K562 (cell line): ENCODE measurements around the gene BTBD2. TPM values are rescaled to one million over a fixed set of nuclear protein-coding genes. Genes with fewer than 3 reads are reported as not detected.

Experiments
- ATAC-seq: fragments of 200-7000 bp; cut with Tn5 transposase; 3 replicates; pipeline ENCODE4 v1.9.1; 2020; ENCODE audit warnings: moderate library complexity
- BruUV-seq: library from RNA; stranded (reverse); fragments of 400-500 nt; replicated peaks from 2 replicates; lab custom pipeline; 2021; lab: Mats Ljungman, UMichigan
- CTCF ChIA-PET: fragments of 300-600 bp; formaldehyde crosslinking; extraction: SDS; loops from one replicate; lab custom pipeline; 2021; ENCODE audit warnings: low intra/inter-chr PET ratio; lab: Yijun Ruan, JAX
- POLR2A ChIA-PET: fragments of 300-600, 350-650 bp; sonication (Branson Sonifier 250); formaldehyde crosslinking; extraction: SDS; loops from one replicate; lab custom pipeline; 2021; ENCODE audit warnings: antibody characterized with exemption, inconsistent platforms; lab: Yijun Ruan, JAX
- DNase-seq, 4 experiments: peaks; one replicate each; pipeline versions ENCODE4 v3.0.0 to v3.0.0-alpha.2; 2011 to 2018; ENCODE audit warnings: low spot score in 3 of 4, mixed read lengths in 3 of 4; ENCODE audit errors: extremely low read depth in 1 of 4
- FAIRE-seq: peaks from 2 replicates; lab custom pipeline; 2011; peaks lifted over from hg19 to GRCh38; lab: Jason Lieb, UNC
- H2AFZ ChIP-seq: 2 replicates; pipeline ENCODE4 v1.6.0; 2011; ENCODE audit warnings: low read depth, low read length, control low read depth, inconsistent platforms
- H3K27ac ChIP-seq: fragments of 200-600 bp; 3 replicates; pipeline ENCODE4 v1.8.0; 2011; ENCODE audit warnings: low read depth, mild to moderate bottlenecking, control low read depth, inconsistent platforms, low read length, moderate library complexity, mixed read lengths; ENCODE audit errors: extremely low read depth
- H3K27me3 ChIP-seq, 2 experiments: fragments of 300-600 bp in 1 of 2; 2 replicates in 1 of 2; 3 replicates in 1 of 2; pipeline versions ENCODE4 v1.6.0 to v1.8.0; 2011; ENCODE audit warnings: inconsistent platforms in 2 of 2, low read length in 2 of 2, mild to moderate bottlenecking in 1 of 2, mixed read lengths in 1 of 2, moderate library complexity in 1 of 2; ENCODE audit not compliant: control insufficient read depth in 2 of 2, insufficient read depth in 2 of 2
- H3K36me3 ChIP-seq: fragments of 300-600 bp; 3 replicates; pipeline ENCODE4 v1.8.0; 2011; ENCODE audit warnings: mild to moderate bottlenecking, low read length, inconsistent platforms; ENCODE audit not compliant: control insufficient read depth, insufficient read depth
- H3K4me1 ChIP-seq, 2 experiments: fragments of 200-600 bp in 1 of 2; replicated peaks in 1 of 2; 2 replicates in 1 of 2; 3 replicates in 1 of 2; pipeline versions ENCODE4 v1.5.1 to v1.8.0; 2011; ENCODE audit warnings: inconsistent platforms in 2 of 2, low read length in 2 of 2, mild to moderate bottlenecking in 1 of 2, mixed read lengths in 1 of 2, moderate library complexity in 1 of 2; ENCODE audit not compliant: control insufficient read depth in 2 of 2, insufficient read depth in 2 of 2
- H3K4me2 ChIP-seq: 2 replicates; pipeline ENCODE4 v1.6.1; 2011; ENCODE audit warnings: low read length, control low read depth, inconsistent platforms, mixed read lengths; ENCODE audit not compliant: insufficient read depth
- H3K4me3 ChIP-seq: fragments of 200-600 bp; sonication (generic), shearing (Covaris generic); 2 replicates; pipeline ENCODE4 v1.5.1; 2016; ENCODE audit warnings: control low read depth, inconsistent platforms
- H3K79me2 ChIP-seq: fragments of 200-600 bp; 3 replicates; pipeline ENCODE4 v1.8.0; 2011; ENCODE audit warnings: low read length, inconsistent platforms; ENCODE audit not compliant: control insufficient read depth, insufficient read depth
- H3K9ac ChIP-seq, 2 experiments: 2 replicates each; pipeline versions ENCODE4 v1.6.0 to v1.6.1; 2011; ENCODE audit warnings: low read depth in 2 of 2, low read length in 2 of 2, control low read depth in 1 of 2, inconsistent platforms in 1 of 2, mild to moderate bottlenecking in 1 of 2, mixed read lengths in 1 of 2; ENCODE audit not compliant: insufficient read depth in 1 of 2
- H3K9me1 ChIP-seq: one replicate; pipeline ENCODE4 v1.6.0; 2011; ENCODE audit warnings: inconsistent platforms, mild to moderate bottlenecking, low read length, moderate library complexity; ENCODE audit not compliant: control insufficient read depth, insufficient read depth
- H3K9me3 ChIP-seq: replicated peaks from 2 replicates; pipeline ENCODE4 v1.5.1; 2011; ENCODE audit warnings: low read depth, low read length, inconsistent platforms; ENCODE audit not compliant: control insufficient read depth, insufficient read depth
- H4K20me1 ChIP-seq: replicated peaks from 2 replicates; pipeline ENCODE4 v1.6.1; 2011; ENCODE audit warnings: low read length, inconsistent platforms, mixed read lengths; ENCODE audit not compliant: control insufficient read depth, insufficient read depth
- CSDE1 ChIP-seq, 2 experiments: fragments of 450-650 bp; IDR thresholded peaks; 2 replicates each; pipeline ENCODE4 v1.6.1; 2016; ENCODE audit warnings: mild to moderate bottlenecking in 1 of 2
- ESRRA ChIP-seq: fragments of 450-650 bp; IDR thresholded peaks from 2 replicates; pipeline ENCODE4 v1.6.1; 2014; ENCODE audit warnings: low read depth, mild to moderate bottlenecking, moderate library complexity, borderline replicate concordance
- FOXJ2 ChIP-seq: fragments of 200-800 bp; sonication (Bioruptor generic); IDR thresholded peaks from 2 replicates; pipeline ENCODE4 v1.6.1; 2016; ENCODE audit warnings: missing genetic modification characterization, missing compliant biosample characterization
- SRSF3 ChIP-seq: fragments of 200-400 bp; formaldehyde crosslinking; IDR thresholded peaks from 2 replicates; pipeline ENCODE4 v1.6.1; 2016; ENCODE audit warnings: mild to moderate bottlenecking, low read length, moderate library complexity; ENCODE audit not compliant: insufficient read depth
- YBX1 ChIP-seq: fragments of 450-650 bp; IDR thresholded peaks from 2 replicates; pipeline ENCODE4 v1.7.1; 2016; ENCODE audit warnings: mild to moderate bottlenecking
- ZBTB33 ChIP-seq: sonication (generic); formaldehyde crosslinking; IDR thresholded peaks from 2 replicates; pipeline ENCODE4 v1.8.1; 2023; ENCODE audit warnings: mild to moderate bottlenecking, missing genetic modification reagents
- WGBS: fragments of 100-300 bp; shearing (Covaris generic); methylation state at CpG from one replicate; pipeline ENCODE4 v1.1.6; 2016; ENCODE audit warnings: low coverage, mixed read lengths; ENCODE audit not compliant: insufficient coverage; ENCODE audit errors: missing lambda C conversion rate; 5-methylcytosine and 5-hydroxymethylcytosine counted together
- in situ Hi-C: fragments of 300-500 bp; cut with MboI; formaldehyde crosslinking; loops from 4 replicates; pipeline ENCODE4 v1.15.0; 2018; ENCODE audit warnings: inconsistent platforms, mixed read lengths
- intact Hi-C: fragments of 100-400 bp; cut with micrococcal nuclease; formaldehyde crosslinking; loops from 2 replicates; pipeline ENCODE4 v1.14.2; 2022
- polyA plus RNA-seq, 8 experiments: library from polyadenylated mRNA; depleted of rRNA in 4 of 8; stranded (reverse) in 5 of 8; unstranded in 3 of 8; fragments of >200 nt; fragmentation: Nextera tagmentation in 2 of 8; fragmentation: Illumina TruSeq in 1 of 8; extraction: Ambion mirVana in 2 of 8; extraction: Trizol in 1 of 8; gene quantifications; 2 replicates each; pipeline versions ENCODE4 v1.2.1 to v1.2.3, GENCODE V29; 2011 to 2014; ENCODE audit warnings: inconsistent platforms in 1 of 8, missing spikeins in 1 of 8
- total RNA-seq, 7 experiments: library from RNA; depleted of rRNA in 6 of 7; stranded (reverse); fragments of >200 nt in 6 of 7; fragmentation: Illumina TruSeq in 2 of 7; extraction: Trizol in 2 of 7; gene quantifications; 2 replicates each; pipeline versions ENCODE4 v1.2.1 to v1.2.3, GENCODE V29; 2011 to 2021; ENCODE audit warnings: low replicate concordance in 1 of 7

Gene BTBD2
- total and polyA plus RNA-seq, 9 of the 15 experiments (the other 6 are each of a cell fraction or from before 2014, with no cell fraction given), result 0.10 to 15.6 (median 6.9) TPM

DNA sequence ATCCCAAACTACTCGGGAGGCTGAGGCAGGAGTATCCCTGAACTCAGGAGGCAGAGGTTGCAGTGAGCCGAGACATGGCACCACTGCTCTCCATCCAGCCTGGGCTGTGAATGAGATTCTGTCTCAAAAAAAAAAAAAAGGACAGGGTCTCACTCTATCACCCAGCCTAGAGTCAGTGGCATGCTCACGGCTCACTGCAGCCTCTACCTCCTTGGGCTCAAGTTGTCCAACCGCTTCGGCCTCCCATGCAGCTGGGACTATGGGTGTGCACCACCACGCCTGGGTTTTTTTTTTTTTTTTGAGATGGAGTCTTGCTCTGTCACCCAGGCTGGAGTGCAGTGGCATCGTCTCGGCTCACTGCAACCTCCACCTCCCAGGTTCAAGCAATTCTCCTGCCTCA lies 20.9 kb upstream of the BTBD2 start:
- CTCF ChIA-PET, result no interaction called here
- H4K20me1 ChIP-seq, result peaks cover 4% of the 10 kb centered on the region; the same call in 1 of the 2 replicates
- peaks cover 7% of the 10 kb centered on the region for H3K9me3 ChIP-seq
- in situ Hi-C loops, result no loop called here
- no TSS peak for BruUV-seq
- no peaks in the 10 kb centered on the region for H3K9me1 ChIP-seq
- H3K79me2 ChIP-seq, result peaks cover 6% of the 10 kb centered on the region
- no peaks in the 10 kb centered on the region for H3K27me3 ChIP-seq
- no peak overlapping the region for H3K27ac ChIP-seq
- H3K9ac ChIP-seq, result no peak overlapping the region
- TF ChIP-seq ZBTB33 (CRISPR knock-in tag) (peak; percentile 28; the same call in 1 of the 2 replicates), ESRRA (no peak), FOXJ2 (tag) (no peak), CSDE1 (IDR thresholded peaks at IDR 0.05) (no peak), YBX1 (no peak), SRSF3 (no peak)
- WGBS, result 91% methylated on average over 6 of the region's 8 CpGs
- no peak for FAIRE-seq
- no peak overlapping the region for H2AFZ ChIP-seq
- no peak overlapping the region for H3K4me2 ChIP-seq
- DNase-seq, result no peak
- POLR2A ChIA-PET, result interaction anchor here (0.6 to 2.5 kb wide), 4 partner anchors 8 to 785 kb away, joined by 3 to 26 read pairs (median 8); no protein-coding TSS in a partner anchor
- intact Hi-C loops, result no loop called here
- peaks cover 6 to 73% of the 10 kb centered on the region in 2 experiments; a peak in 4 of 5 replicates for H3K4me1 ChIP-seq
- no peak overlapping the region for H3K4me3 ChIP-seq
- no peak for ATAC-seq
- peaks cover 40% of the 10 kb centered on the region; the same call in 2 of the 3 replicates for H3K36me3 ChIP-seq
